K562 (cell line): ENCODE results near the gene MACROH2A2.

Experiments
- MEF2D ChIP-seq: conservative IDR thresholded peaks from 2 replicates; pipeline ENCODE4 v1.6.1; 2016; ENCODE audit warnings: low read depth, missing genetic modification characterization, missing compliant biosample characterization
- MYBL2 ChIP-seq, 2 experiments: fragments of 450-650 bp in 1 of 2; sonication (generic) in 1 of 2; formaldehyde crosslinking in 1 of 2; IDR thresholded peaks; 2 replicates each; pipeline versions ENCODE4 v1.6.1 to v1.8.1; 2017 to 2022; ENCODE audit warnings: borderline replicate concordance in 1 of 2, inconsistent platforms in 1 of 2, low read depth in 1 of 2, mild to moderate bottlenecking in 1 of 2, missing genetic modification reagents in 1 of 2, moderate library complexity in 1 of 2
- TOE1 ChIP-seq, 2 experiments: fragments of 450-650 bp in 1 of 2; sonication (generic) in 1 of 2; formaldehyde crosslinking in 1 of 2; IDR thresholded peaks; 2 replicates each; pipeline versions ENCODE4 v1.7.1 to v1.8.0; 2016 to 2022; ENCODE audit warnings: borderline replicate concordance in 2 of 2, mild to moderate bottlenecking in 2 of 2, antibody characterized with exemption in 1 of 2, inconsistent platforms in 1 of 2, low read depth in 1 of 2, missing genetic modification reagents in 1 of 2, moderate library complexity in 1 of 2
- ZNF280B ChIP-seq: fragments of 250-450 bp; sonication (Bioruptor Pico); IDR thresholded peaks from 2 replicates; pipeline ENCODE4 v1.5.1; 2021; ENCODE audit warnings: mild to moderate bottlenecking
- ZNF699 ChIP-seq: fragments of 250-450 bp; sonication (Bioruptor Pico); IDR thresholded peaks from 2 replicates; pipeline ENCODE4 v1.8.0; 2021; ENCODE audit warnings: mild to moderate bottlenecking, moderate library complexity; ENCODE audit not compliant: insufficient replicate concordance

GRCh38 chr10:70048030-70048723 is 4.5 kb upstream of the MACROH2A2 start:
- TF ChIP-seq TOE1 (IDR thresholded peaks at IDR 0.05; ENCODE audit: borderline replicate concordance) = no peak
- TF ChIP-seq TOE1 (CRISPR knock-in tag; IDR thresholded peaks at IDR 0.05; ENCODE audit: borderline replicate concordance, low read depth) = no peak
- TF ChIP-seq ZNF699 (CRISPR knock-in tag) = no peak
- TF ChIP-seq ZNF280B (CRISPR knock-in tag) = no peak
- TF ChIP-seq MEF2D (tag) = no peak
- TF ChIP-seq MYBL2 (IDR thresholded peaks at IDR 0.05; ENCODE audit: low read depth) = no peak
- TF ChIP-seq MYBL2 (CRISPR knock-in tag; IDR thresholded peaks at IDR 0.05; ENCODE audit: borderline replicate concordance) = no peak
